H1 (cell line): Measurements from ENCODE around the gene GAS7. TPM values are rescaled to one million over a fixed set of nuclear protein-coding genes. Genes with fewer than 3 reads are reported as not detected.

Experiments
- CTCF ChIA-PET: fragments of 300-600 bp; sonication (Branson Sonifier 250); formaldehyde crosslinking; loops from one replicate; lab custom pipeline; 2021; ENCODE audit not compliant: partially characterized antibody; lab: Charles Lee
- POLR2A ChIA-PET: fragments of 300-600 bp; sonication (Branson Sonifier 250); formaldehyde crosslinking; loops from one replicate; lab custom pipeline; 2021; ENCODE audit warnings: inconsistent platforms; ENCODE audit not compliant: partially characterized antibody; lab: Charles Lee
- DNase-seq, 2 experiments: peaks; one replicate each; pipeline versions ENCODE4 v3.0.0 to v3.0.0-alpha.2; 2010 to 2022; ENCODE audit warnings: low spot score in 2 of 2, low read depth in 1 of 2, mixed read lengths in 1 of 2
- FAIRE-seq: peaks from 2 replicates; lab custom pipeline; 2011; peaks lifted over from hg19 to GRCh38; lab: Jason Lieb, UNC
- H2AFZ ChIP-seq: 2 replicates; pipeline ENCODE4 v1.8.1; 2012; ENCODE audit warnings: low read length, inconsistent platforms
- H2AK5ac ChIP-seq: 2 replicates; pipeline ENCODE4 v1.6.1; 2013; ENCODE audit warnings: low read depth, low read length
- H2BK120ac ChIP-seq: replicated peaks from 2 replicates; pipeline ENCODE3; 2013; ENCODE audit warnings: low read depth, low read length, inconsistent platforms
- H2BK12ac ChIP-seq: 2 replicates; pipeline ENCODE4 v1.6.1; 2013; ENCODE audit warnings: low read depth, low read length
- H2BK15ac ChIP-seq: 2 replicates; pipeline ENCODE4 v1.6.1; 2013; ENCODE audit warnings: low read length
- H2BK20ac ChIP-seq: 2 replicates; pipeline ENCODE4 v1.6.1; 2013; ENCODE audit warnings: low read length
- H2BK5ac ChIP-seq: 2 replicates; pipeline ENCODE4 v1.6.1; 2013; ENCODE audit warnings: low read depth, low read length
- H3K14ac ChIP-seq: 2 replicates; pipeline ENCODE4 v1.6.1; 2013; ENCODE audit warnings: inconsistent platforms; ENCODE audit not compliant: insufficient read length
- H3K18ac ChIP-seq: 2 replicates; pipeline ENCODE4 v1.6.1; 2013; ENCODE audit warnings: low read length; ENCODE audit errors: extremely low read depth
- H3K23ac ChIP-seq: 2 replicates; pipeline ENCODE4 v1.6.1; 2013; ENCODE audit warnings: inconsistent platforms; ENCODE audit not compliant: insufficient read length
- H3K23me2 ChIP-seq: 2 replicates; pipeline ENCODE4 v1.6.1; 2013; ENCODE audit warnings: low read depth, low read length
- H3K27ac ChIP-seq: 2 replicates; pipeline ENCODE4 v1.6.1; 2011; ENCODE audit warnings: low read depth, low read length, inconsistent platforms
- H3K27me3 ChIP-seq, 4 experiments: replicated peaks in 1 of 4; 1 replicate in 1 of 4; 2 replicates in 3 of 4; pipeline versions ENCODE4 v1.6.1 to v1.8.1; 2011 to 2013; ENCODE audit warnings: low read length in 3 of 4, mild to moderate bottlenecking in 3 of 4, inconsistent platforms in 2 of 4, mixed read lengths in 2 of 4, moderate library complexity in 1 of 4; ENCODE audit not compliant: control insufficient read depth in 3 of 4, insufficient read depth in 3 of 4; ENCODE audit errors: extremely low read depth in 1 of 4
- H3K36me3 ChIP-seq, 4 experiments: 2 replicates each; pipeline versions ENCODE4 v1.6.1 to v1.8.1; 2011 to 2013; ENCODE audit warnings: mild to moderate bottlenecking in 4 of 4, low read length in 3 of 4, moderate library complexity in 2 of 4, control low read depth in 1 of 4, inconsistent platforms in 1 of 4; ENCODE audit not compliant: insufficient read depth in 4 of 4, control insufficient read depth in 2 of 4
- H3K4ac ChIP-seq: replicated peaks from 2 replicates; pipeline ENCODE3; 2013; ENCODE audit warnings: low read length, low read depth, mixed read lengths, inconsistent platforms; ENCODE audit not compliant: insufficient read length
- H3K4me1 ChIP-seq, 4 experiments: replicated peaks in 1 of 4; 1 replicate in 1 of 4; 2 replicates in 3 of 4; pipeline versions ENCODE4 v1.6.1 to v1.8.1; 2011 to 2013; ENCODE audit warnings: low read length in 3 of 4, inconsistent platforms in 2 of 4, mixed read lengths in 1 of 4; ENCODE audit not compliant: insufficient read depth in 4 of 4, control insufficient read depth in 3 of 4
- H3K4me2 ChIP-seq, 2 experiments: 2 replicates each; pipeline versions ENCODE4 v1.6.1 to v1.8.1; 2011 to 2013; ENCODE audit warnings: low read depth in 2 of 2, low read length in 2 of 2, control low read depth in 1 of 2, inconsistent platforms in 1 of 2, mild to moderate bottlenecking in 1 of 2; ENCODE audit not compliant: insufficient read depth in 1 of 2
- H3K4me3 ChIP-seq, 4 experiments: fragments of 200-600, 300-600 bp in 1 of 4; sonication (generic), shearing (Covaris generic), sonication (Bioruptor Twin) in 1 of 4; 2 replicates each; pipeline versions ENCODE4 v1.5.1 to v1.8.1; 2011 to 2016; ENCODE audit warnings: low read length in 4 of 4, low read depth in 3 of 4, control low read depth in 2 of 4, inconsistent platforms in 2 of 4, mild to moderate bottlenecking in 2 of 4, mixed read lengths in 1 of 4, moderate library complexity in 1 of 4; ENCODE audit not compliant: insufficient read depth in 2 of 4; ENCODE audit errors: extremely low read depth in 1 of 4
- H3K56ac ChIP-seq: replicated peaks from 2 replicates; pipeline ENCODE3; 2013; ENCODE audit warnings: low read depth, mild to moderate bottlenecking, mixed read lengths, low read length, inconsistent platforms; ENCODE audit not compliant: insufficient read length
- H3K79me1 ChIP-seq: 2 replicates; pipeline ENCODE4 v1.6.1; 2013; ENCODE audit warnings: low read depth, low read length, control low read depth
- H3K79me2 ChIP-seq, 2 experiments: 2 replicates each; pipeline versions ENCODE4 v1.6.1 to v1.8.1; 2012 to 2013; ENCODE audit warnings: low read length in 2 of 2, mild to moderate bottlenecking in 2 of 2, inconsistent platforms in 1 of 2; ENCODE audit not compliant: insufficient read depth in 2 of 2, control insufficient read depth in 1 of 2
- H3K9ac ChIP-seq, 4 experiments: replicated peaks in 1 of 4; 1 replicate in 1 of 4; 2 replicates in 3 of 4; pipeline versions ENCODE4 v1.6.1 to v1.8.1; 2011 to 2013; ENCODE audit warnings: low read depth in 3 of 4, low read length in 3 of 4, control low read depth in 2 of 4, mild to moderate bottlenecking in 2 of 4, moderate library complexity in 2 of 4, inconsistent platforms in 1 of 4; ENCODE audit errors: extremely low read depth in 1 of 4
- H3K9me3 ChIP-seq, 2 experiments: 2 replicates each; pipeline versions ENCODE4 v1.6.1 to v1.8.1; 2012 to 2013; ENCODE audit warnings: mild to moderate bottlenecking in 2 of 2, moderate library complexity in 2 of 2, control low read depth in 1 of 2, inconsistent platforms in 1 of 2, low read depth in 1 of 2, low read length in 1 of 2, mixed read lengths in 1 of 2; ENCODE audit not compliant: insufficient read depth in 2 of 2
- H4K20me1 ChIP-seq, 2 experiments: replicated peaks in 1 of 2; 2 replicates each; pipeline versions ENCODE3 to v1.8.1; 2011 to 2013; ENCODE audit warnings: inconsistent platforms in 2 of 2, low read length in 2 of 2, mild to moderate bottlenecking in 1 of 2; ENCODE audit not compliant: insufficient read depth in 2 of 2, control insufficient read depth in 1 of 2
- H4K5ac ChIP-seq: 2 replicates; pipeline ENCODE4 v1.6.1; 2013; ENCODE audit warnings: low read length, low read depth, mixed read lengths, inconsistent platforms; ENCODE audit not compliant: insufficient read length
- H4K8ac ChIP-seq: 2 replicates; pipeline ENCODE4 v1.8.0; 2013; ENCODE audit warnings: mild to moderate bottlenecking, moderate library complexity, low read length, inconsistent platforms; ENCODE audit not compliant: insufficient read depth; ENCODE audit errors: extremely low read depth
- H4K91ac ChIP-seq: replicated peaks from 2 replicates; pipeline ENCODE3; 2013; ENCODE audit warnings: low read length, mixed read lengths, inconsistent platforms; ENCODE audit not compliant: insufficient read length
- ATF2 ChIP-seq: IDR thresholded peaks from 2 replicates; pipeline ENCODE4 v1.6.1; 2012; ENCODE audit warnings: low read length, inconsistent platforms
- CREB1 ChIP-seq: IDR thresholded peaks from 2 replicates; pipeline ENCODE4 v1.6.1; 2012; ENCODE audit warnings: inconsistent platforms
- EGR1 ChIP-seq: IDR thresholded peaks from 2 replicates; pipeline ENCODE4 v1.6.1; 2011; ENCODE audit warnings: low read depth, low read length, borderline replicate concordance
- FOSL1 ChIP-seq: IDR thresholded peaks from 2 replicates; pipeline ENCODE4 v1.6.1; 2011; ENCODE audit warnings: mild to moderate bottlenecking, low read depth, low read length, moderate library complexity; ENCODE audit not compliant: insufficient read depth
- GTF2F1 ChIP-seq: IDR thresholded peaks from 2 replicates; pipeline ENCODE4 v1.6.1; 2012; ENCODE audit warnings: low read depth, low read length, improper control_type of control experiment, borderline replicate concordance
- HDAC2 ChIP-seq, 2 experiments: fragments of 300-600 bp in 1 of 2; sonication (generic) in 1 of 2; IDR thresholded peaks; 2 replicates each; pipeline ENCODE4 v1.6.1; 2011 to 2012; ENCODE audit warnings: low read depth in 2 of 2, low read length in 2 of 2, mild to moderate bottlenecking in 2 of 2, moderate library complexity in 2 of 2, borderline replicate concordance in 1 of 2, inconsistent platforms in 1 of 2
- MAFK ChIP-seq: IDR thresholded peaks from 2 replicates; pipeline ENCODE4 v1.6.1; 2012; ENCODE audit warnings: low read depth, mild to moderate bottlenecking, improper control_type of control experiment, low read length
- WGBS, 2 experiments: shearing (Covaris generic) in 1 of 2; methylation state at CpG; one replicate each; pipeline versions ENCODE4 v1.1.6 to v1.1.7; 2013 to 2015; ENCODE audit warnings: low lambda C conversion rate in 2 of 2, mixed read lengths in 2 of 2, inconsistent platforms in 1 of 2, low coverage in 1 of 2, missing lambda C conversion rate in 1 of 2; ENCODE audit not compliant: insufficient replicate concordance in 2 of 2, insufficient coverage in 1 of 2, insufficient read length in 1 of 2; ENCODE audit errors: extremely low coverage in 1 of 2, missing lambda C conversion rate in 1 of 2; 5-methylcytosine and 5-hydroxymethylcytosine counted together
- polyA plus RNA-seq, 7 experiments: library from polyadenylated mRNA; depleted of rRNA in 3 of 7; stranded (reverse) in 5 of 7; unstranded in 2 of 7; fragments of >200 nt in 5 of 7; fragments of 200-250 nt in 2 of 7; gene quantifications; 1 replicate in 5 of 7; 2 replicates in 1 of 7; 4 replicates in 1 of 7; pipeline versions ENCODE4 v1.2.1 to v1.2.3, GENCODE V29; 2011 to 2013; ENCODE audit warnings: missing spikeins in 2 of 7, mixed read lengths in 2 of 7
- total RNA-seq: library from RNA; stranded (reverse); fragmentation: NEBNext Ultra II Directional; extraction: Animal tissue kit (Norgen Biotek cat#: 25700); gene quantifications from 2 replicates; pipeline ENCODE4 v1.2.1, GENCODE V29; 2021
- TF ChIP-seq, protein P1 (sequence below): IDR thresholded peaks from 2 replicates; pipeline ENCODE4 v1.6.1; 2012; ENCODE audit warnings: inconsistent platforms

Gene GAS7
- total and polyA plus RNA-seq, 2 of the 8 experiments (the other 6 are each of a cell fraction or from before 2014, with no cell fraction given) = 5.0 to 14.5 TPM

DNA sequence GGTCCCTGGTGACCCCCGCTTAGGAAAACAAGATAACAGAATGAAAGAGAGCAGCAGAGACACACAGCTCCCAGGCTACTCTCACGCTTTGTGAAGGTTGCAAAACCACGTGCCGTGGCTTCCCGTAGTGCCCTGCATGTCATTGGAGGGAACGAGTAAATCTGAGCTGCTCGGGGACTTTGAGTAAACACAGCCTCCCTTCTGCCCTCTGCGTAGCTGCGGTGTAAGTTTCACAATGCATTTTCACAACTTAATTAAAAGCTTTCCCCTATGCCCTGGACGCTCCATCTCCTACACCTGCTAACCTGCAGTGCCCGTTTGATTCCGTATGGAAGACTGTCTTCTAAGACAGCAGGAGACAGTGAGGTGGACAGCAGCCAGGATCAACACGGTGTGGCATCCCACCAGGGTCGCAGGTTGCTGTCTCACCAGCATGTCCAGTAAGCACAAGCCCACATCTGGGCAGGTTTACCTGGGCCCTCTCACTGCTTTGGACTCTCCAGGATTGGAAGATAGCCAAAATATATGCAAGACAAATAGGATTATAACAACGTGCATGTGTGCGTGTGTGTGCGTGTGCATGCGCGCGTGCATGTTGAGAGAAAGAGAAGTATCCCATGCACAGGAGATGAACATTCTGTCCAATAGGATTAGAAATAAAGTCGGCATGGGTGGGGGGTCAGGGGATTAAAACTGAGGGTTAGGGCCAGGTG, 177.0 kb downstream of the GAS7 start:
- H4K20me1 ChIP-seq = peaks cover 0 to 4% of the 10 kb centered on the region in 2 experiments
- no peak overlapping the region; the same call in 1 of the 2 replicates for H4K8ac ChIP-seq
- ChIA-PET CTCF (interaction anchor here (0.8 to 1.7 kb wide), 3 partner anchors 44 to 207 kb away, joined by 3 to 6 read pairs (median 3); no protein-coding TSS in a partner anchor), POLR2A (no interaction called here)
- no peak for DNase-seq
- H4K91ac ChIP-seq = no peak overlapping the region
- TF ChIP-seq, protein P1, sequence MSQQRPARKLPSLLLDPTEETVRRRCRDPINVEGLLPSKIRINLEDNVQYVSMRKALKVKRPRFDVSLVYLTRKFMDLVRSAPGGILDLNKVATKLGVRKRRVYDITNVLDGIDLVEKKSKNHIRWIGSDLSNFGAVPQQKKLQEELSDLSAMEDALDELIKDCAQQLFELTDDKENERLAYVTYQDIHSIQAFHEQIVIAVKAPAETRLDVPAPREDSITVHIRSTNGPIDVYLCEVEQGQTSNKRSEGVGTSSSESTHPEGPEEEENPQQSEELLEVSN = no peak
- TF ChIP-seq HDAC2 (IDR thresholded peaks at IDR 0.05; ENCODE audit: borderline replicate concordance in 1 of 2, low read depth in 2 of 2, low read length in 2 of 2) (no peak), ATF2 (no peak), MAFK (no peak), EGR1 (no peak), FOSL1 (no peak), GTF2F1 (no peak), CREB1 (no peak)
- H2BK12ac ChIP-seq = no peak overlapping the region
- peak overlapping the region; percentile 9; the same call in 1 of the 2 replicates for H2BK15ac ChIP-seq
- 93% methylated on average over 21 of the region's 21 CpGs; no CpG with 5 or more reads in 1 of the 2 experiments for WGBS, 2 experiments
- no peak overlapping the region for H2BK20ac ChIP-seq
- no peak overlapping the region for H3K4me2 ChIP-seq
- H3K79me2 ChIP-seq = no peaks in the 10 kb centered on the region
- H2BK5ac ChIP-seq = no peak overlapping the region
- no peak overlapping the region for H2AK5ac ChIP-seq
- H3K9ac ChIP-seq = no peak overlapping the region
- H3K4me1 ChIP-seq = peaks cover 1 to 15% (median 3%) of the 10 kb centered on the region in 4 experiments; a peak in 6 of 7 replicates
- no peak overlapping the region for H3K18ac ChIP-seq
- H3K23ac ChIP-seq = no peak overlapping the region
- no peak overlapping the region for H3K56ac ChIP-seq
- no peak overlapping the region for H4K5ac ChIP-seq
- no peak overlapping the region for H3K4ac ChIP-seq
- no peak overlapping the region for H3K4me3 ChIP-seq
- H2AFZ ChIP-seq = no peak overlapping the region
- no peaks in the 10 kb centered on the region for H3K9me3 ChIP-seq
- no peaks in the 10 kb centered on the region for H3K36me3 ChIP-seq
- FAIRE-seq = no peak
- no peak overlapping the region for H3K27ac ChIP-seq
- H3K27me3 ChIP-seq = no peaks in the 10 kb centered on the region
- no peak overlapping the region for H2BK120ac ChIP-seq
- H3K23me2 ChIP-seq = no peaks in the 10 kb centered on the region
- no peak overlapping the region for H3K14ac ChIP-seq
- no peaks in the 10 kb centered on the region for H3K79me1 ChIP-seq
